ENCODE data around the gene GRAMD2B.
"Not testable (repeated sequence)": the region's sequence is repeated elsewhere in the genome, so short reads cannot be mapped to it uniquely, and the experiment has no call there.

Gene GRAMD2B

DNA sequence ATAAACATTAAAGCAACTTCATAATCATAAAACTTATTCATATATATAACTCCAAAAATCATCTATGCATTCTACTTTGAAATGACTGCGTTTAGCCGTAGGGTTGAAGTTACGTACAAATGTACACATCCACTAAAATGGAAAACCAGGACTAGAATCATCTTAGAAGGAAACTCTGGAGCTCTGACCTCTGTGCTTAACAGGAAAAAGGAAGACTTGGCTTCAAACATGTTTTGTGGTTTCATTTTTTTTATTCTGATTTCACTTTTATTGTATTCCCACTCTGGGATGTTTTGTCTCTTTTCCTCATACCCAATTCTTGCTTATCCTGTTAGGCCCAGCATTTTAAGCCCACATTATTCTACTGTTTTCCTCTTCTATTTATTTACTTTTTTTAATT, 44.9 kb downstream of the GRAMD2B start:
- Histone ChIP-seq H3K9ac (ENCODE audit: low read depth, low read length, poor library complexity, severe bottlenecking) (no peak overlapping the region), H3K9me3 (ENCODE audit: insufficient read depth, low read depth, low read length) (no peaks in the 10 kb centered on the region), H3F3A (ENCODE audit: low read depth) (no peaks in the 10 kb centered on the region), H3K79me2 (ENCODE audit: insufficient read depth, low read length) (no peaks in the 10 kb centered on the region), H3K4me3 (ENCODE audit: low read length, poor library complexity, severe bottlenecking) (no peak overlapping the region), H4K20me1 (ENCODE audit: insufficient read depth, low read length, poor library complexity, severe bottlenecking) (no peaks in the 10 kb centered on the region), H3K4me1 (ENCODE audit: insufficient read depth, low read length, poor library complexity, severe bottlenecking) (no peaks in the 10 kb centered on the region), H3K36me3 (ENCODE audit: insufficient read depth, low read length) (no peaks in the 10 kb centered on the region), H3K9me2 (replicated peaks; ENCODE audit: low read depth, low read length) (no peaks in the 10 kb centered on the region), H3K4me2 (ENCODE audit: low read depth, low read length, poor library complexity, severe bottlenecking) (no peak overlapping the region), H2AFZ (ENCODE audit: low read length) (no peak overlapping the region), H3K27me3 (ENCODE audit: insufficient read depth, low read length, poor library complexity, severe bottlenecking) (no peaks in the 10 kb centered on the region)
- TF ChIP-seq CTCF (conservative IDR thresholded peaks at IDR 0.05; ENCODE audit: low read length) (no peak), EZH2phosphoT487 (IDR thresholded peaks at IDR 0.05; ENCODE audit: borderline replicate concordance) (no peak)

DNA sequence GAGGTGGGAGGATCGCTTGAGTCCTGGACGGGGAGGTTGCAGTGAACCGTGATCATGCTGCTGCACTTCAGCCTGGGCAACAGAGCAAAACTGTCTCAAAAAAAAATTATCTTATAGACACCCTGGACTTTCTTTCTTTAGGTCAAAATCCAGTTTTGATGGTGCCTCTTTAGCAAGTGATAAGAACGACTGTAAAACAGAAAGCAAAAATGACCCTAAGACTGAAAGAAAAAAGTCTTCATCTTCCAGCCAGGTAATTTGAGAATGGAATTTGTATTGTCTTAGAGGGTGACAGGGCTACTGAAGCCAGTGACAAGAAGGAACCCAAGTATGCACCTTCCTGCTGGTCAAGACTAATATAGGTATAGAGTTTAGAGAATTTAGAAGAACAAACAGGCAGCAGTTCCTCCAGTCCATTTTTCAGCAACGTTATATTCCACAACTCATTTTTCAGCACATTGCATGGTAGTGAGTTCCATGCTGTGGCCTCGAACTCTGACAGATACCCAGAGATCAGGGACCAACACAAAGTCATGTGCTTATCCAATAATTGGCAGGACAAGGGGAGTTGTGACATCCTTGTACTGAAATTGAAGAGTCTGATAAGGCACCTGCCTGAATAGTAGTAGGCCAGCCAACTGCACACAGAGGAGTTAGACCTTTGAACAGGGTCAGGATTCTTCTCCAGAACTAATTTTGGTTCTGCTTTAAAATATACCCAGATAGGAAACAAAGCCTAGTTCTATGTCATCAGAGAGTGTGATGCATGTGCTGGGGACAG, 46.5 kb downstream of the GRAMD2B start:
- TF ChIP-seq EZH2phosphoT487 (IDR thresholded peaks at IDR 0.05; ENCODE audit: borderline replicate concordance) (no peak), CTCF (conservative IDR thresholded peaks at IDR 0.05; ENCODE audit: low read length) (no peak)
- no peak overlapping the region for H3K4me3 ChIP-seq (ENCODE audit: low read length, poor library complexity, severe bottlenecking)
- H3K4me2 ChIP-seq (ENCODE audit: low read depth, low read length, poor library complexity, severe bottlenecking) = no peak overlapping the region
- H2AFZ ChIP-seq (ENCODE audit: low read length) = no peak overlapping the region
- no peak overlapping the region for H3K9ac ChIP-seq (ENCODE audit: low read depth, low read length, poor library complexity, severe bottlenecking)
- no peaks in the 10 kb centered on the region for H3F3A ChIP-seq (ENCODE audit: low read depth)
- H4K20me1 ChIP-seq (ENCODE audit: insufficient read depth, low read length, poor library complexity, severe bottlenecking) = no peaks in the 10 kb centered on the region
- H3K4me1 ChIP-seq (ENCODE audit: insufficient read depth, low read length, poor library complexity, severe bottlenecking) = no peaks in the 10 kb centered on the region
- no peaks in the 10 kb centered on the region for H3K9me2 ChIP-seq (replicated peaks; ENCODE audit: low read depth, low read length)
- H3K9me3 ChIP-seq (ENCODE audit: insufficient read depth, low read depth, low read length) = no peaks in the 10 kb centered on the region
- no peaks in the 10 kb centered on the region for H3K27me3 ChIP-seq (ENCODE audit: insufficient read depth, low read length, poor library complexity, severe bottlenecking)
- no peaks in the 10 kb centered on the region for H3K36me3 ChIP-seq (ENCODE audit: insufficient read depth, low read length)
- no peaks in the 10 kb centered on the region for H3K79me2 ChIP-seq (ENCODE audit: insufficient read depth, low read length)

DNA sequence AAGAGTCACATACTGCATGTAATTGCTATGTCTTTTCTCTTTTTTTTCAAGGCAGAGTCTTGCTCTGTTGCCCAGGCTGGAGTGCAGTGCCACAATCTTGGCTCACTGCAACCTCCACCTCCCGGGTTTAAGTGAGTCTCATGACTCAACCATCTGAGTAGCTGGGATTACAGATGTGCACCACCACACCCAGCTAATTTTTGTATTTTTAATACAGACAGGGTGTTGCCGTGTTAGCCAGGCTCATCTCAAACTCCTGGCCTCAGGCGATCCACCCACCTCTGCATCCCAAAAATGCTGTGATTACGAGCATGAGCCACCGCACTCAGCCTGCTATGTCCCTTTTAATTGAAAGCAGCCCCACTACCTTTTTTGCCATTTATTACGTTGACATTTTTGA, 47.3 kb downstream of the GRAMD2B start:
- not testable (repeated sequence) for H3K4me2 ChIP-seq (ENCODE audit: low read depth, low read length, poor library complexity, severe bottlenecking); H2AFZ ChIP-seq (ENCODE audit: low read length); H3K9me2 ChIP-seq (replicated peaks; ENCODE audit: low read depth, low read length); H3F3A ChIP-seq (ENCODE audit: low read depth); H3K4me3 ChIP-seq (ENCODE audit: low read length, poor library complexity, severe bottlenecking); H3K9me3 ChIP-seq (ENCODE audit: insufficient read depth, low read depth, low read length); H3K36me3 ChIP-seq (ENCODE audit: insufficient read depth, low read length); H3K9ac ChIP-seq (ENCODE audit: low read depth, low read length, poor library complexity, severe bottlenecking); H3K79me2 ChIP-seq (ENCODE audit: insufficient read depth, low read length); H3K4me1 ChIP-seq (ENCODE audit: insufficient read depth, low read length, poor library complexity, severe bottlenecking); H4K20me1 ChIP-seq (ENCODE audit: insufficient read depth, low read length, poor library complexity, severe bottlenecking); H3K27me3 ChIP-seq (ENCODE audit: insufficient read depth, low read length, poor library complexity, severe bottlenecking)

GRCh38 chr5:126471247-126471646, 48.0 kb downstream of the GRAMD2B start:
- no peak overlapping the region for H3K9ac ChIP-seq (ENCODE audit: low read depth, low read length, poor library complexity, severe bottlenecking)
- H3K9me3 ChIP-seq (ENCODE audit: insufficient read depth, low read depth, low read length) = no peaks in the 10 kb centered on the region
- no peak overlapping the region for H3K4me3 ChIP-seq (ENCODE audit: low read length, poor library complexity, severe bottlenecking)
- H3K9me2 ChIP-seq (replicated peaks; ENCODE audit: low read depth, low read length) = no peaks in the 10 kb centered on the region
- H3F3A ChIP-seq (ENCODE audit: low read depth) = no peaks in the 10 kb centered on the region
- no peaks in the 10 kb centered on the region for H3K36me3 ChIP-seq (ENCODE audit: insufficient read depth, low read length)
- H3K4me1 ChIP-seq (ENCODE audit: insufficient read depth, low read length, poor library complexity, severe bottlenecking) = no peaks in the 10 kb centered on the region
- no peaks in the 10 kb centered on the region for H3K27me3 ChIP-seq (ENCODE audit: insufficient read depth, low read length, poor library complexity, severe bottlenecking)
- H3K79me2 ChIP-seq (ENCODE audit: insufficient read depth, low read length) = no peaks in the 10 kb centered on the region
- TF ChIP-seq CTCF (conservative IDR thresholded peaks at IDR 0.05; ENCODE audit: low read length) (no peak), EZH2phosphoT487 (IDR thresholded peaks at IDR 0.05; ENCODE audit: borderline replicate concordance) (no peak)
- H2AFZ ChIP-seq (ENCODE audit: low read length) = no peak overlapping the region
- no peaks in the 10 kb centered on the region for H4K20me1 ChIP-seq (ENCODE audit: insufficient read depth, low read length, poor library complexity, severe bottlenecking)
- no peak overlapping the region for H3K4me2 ChIP-seq (ENCODE audit: low read depth, low read length, poor library complexity, severe bottlenecking)

Measured in Loucy (cell line).